Left renal cortex interstitium (tissue), 4 donors: ENCODE measurements around the gene CARD14. TPM values are rescaled to one million over a fixed set of nuclear protein-coding genes. Genes with fewer than 3 reads are reported as not detected.
"Not testable (repeated sequence)": the region's sequence is repeated elsewhere in the genome, so short reads cannot be mapped to it uniquely, and the experiment has no call there.

Source experiments
- DNase-seq, 4 donors: peaks; one replicate each; pipeline ENCODE4 v3.0.0-alpha.2; 2013; ENCODE audit warnings: low read depth in 4 of 4, low spot score in 2 of 4, missing footprints in 1 of 4
- polyA plus RNA-seq, 4 donors: library from polyadenylated mRNA; unstranded; fragments of 120-200 nt; gene quantifications; one replicate each; pipeline ENCODE4 v1.2.1, GENCODE V29; 2013; ENCODE audit not compliant: insufficient read length in 4 of 4

CARD14 gene
- polyA plus RNA-seq, 4 donors, result 0.56 to 3.0 (median 2.3) TPM

- DNase-seq, result peak; percentile 92 to 99 (median 98)
Observed at GRCh38 chr17:80147035-80147822, 22.6 kb upstream of the CARD14 start, which contains the start of gene EIF4A3. TSS of gene EIF4A3 (minus strand) at chr17:80147128. CDS start at chr17:80146961, 167 bp downstream.

- no peak for DNase-seq
Observed at GRCh38 chr17:80151333-80151732, 18.5 kb upstream of the CARD14 start.

GRCh38 chr17:80152081-80152702 lies 17.6 kb upstream of the CARD14 start:
- DNase-seq, result no peak

GRCh38 chr17:80153004-80153403 lies 16.8 kb upstream of the CARD14 start:
- no peak for DNase-seq

- no peak for DNase-seq
Observed at GRCh38 chr17:80154166-80154565, 15.7 kb upstream of the CARD14 start.

GRCh38 chr17:80155600-80155999 lies 14.2 kb upstream of the CARD14 start:
- DNase-seq, result not testable (repeated sequence)

GRCh38 chr17:80158846-80159245 lies 11.0 kb upstream of the CARD14 start:
- DNase-seq, result no peak

- DNase-seq, result no peak
Observed at GRCh38 chr17:80160536-80160935, 9.3 kb upstream of the CARD14 start.

GRCh38 chr17:80163336-80163735 lies 6.5 kb upstream of the CARD14 start:
- no peak for DNase-seq

- DNase-seq, result no peak
Observed at GRCh38 chr17:80164185-80164584, 5.6 kb upstream of the CARD14 start.

- no peak for DNase-seq
Observed at GRCh38 chr17:80166446-80166845, 3.4 kb upstream of the CARD14 start.

- DNase-seq, result no peak
Observed at GRCh38 chr17:80168371-80168770, 1.5 kb upstream of the CARD14 start.

GRCh38 chr17:80169107-80169506 lies 723 bp upstream of the CARD14 start:
- no peak for DNase-seq

GRCh38 chr17:80171681-80172080 lies 1.9 kb downstream of the CARD14 start:
- DNase-seq, result no peak

- no peak for DNase-seq
Observed at GRCh38 chr17:80173126-80173525, 3.3 kb downstream of the CARD14 start.

- no peak for DNase-seq
Observed at GRCh38 chr17:80173916-80174315, 4.1 kb downstream of the CARD14 start.

GRCh38 chr17:80176757-80177156 lies 6.9 kb downstream of the CARD14 start:
- no peak for DNase-seq

GRCh38 chr17:80177986-80178595 lies 8.3 kb downstream of the CARD14 start:
- no peak for DNase-seq

- no peak for DNase-seq
Observed at GRCh38 chr17:80180192-80180591, 10.4 kb downstream of the CARD14 start.

- DNase-seq, result no peak
Observed at GRCh38 chr17:80181431-80181830, 11.6 kb downstream of the CARD14 start.

- no peak for DNase-seq
Observed at GRCh38 chr17:80182118-80182844, 12.5 kb downstream of the CARD14 start.
